ENCODE data around the gene CAB39.

DNA sequence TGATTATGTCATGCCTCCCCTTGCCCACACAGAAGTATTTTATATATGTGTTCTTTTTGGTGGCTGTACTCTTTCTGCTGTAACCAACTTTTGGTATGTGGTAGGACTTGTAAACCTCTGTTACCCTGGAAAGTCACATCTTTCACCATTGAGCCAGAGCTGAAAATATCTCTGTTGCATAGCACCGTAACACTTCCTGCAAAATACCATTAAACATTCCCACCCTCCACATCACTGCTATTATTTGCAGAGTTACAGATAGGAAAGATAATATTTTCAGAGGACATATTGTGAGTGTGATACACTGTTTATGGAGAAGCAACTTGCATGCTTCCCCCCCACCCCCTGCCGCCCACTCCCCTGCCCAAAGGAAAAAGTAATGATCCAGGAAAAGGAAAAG lies 44.8 kb downstream of the CAB39 start:
- TF ChIP-seq, protein P1, sequence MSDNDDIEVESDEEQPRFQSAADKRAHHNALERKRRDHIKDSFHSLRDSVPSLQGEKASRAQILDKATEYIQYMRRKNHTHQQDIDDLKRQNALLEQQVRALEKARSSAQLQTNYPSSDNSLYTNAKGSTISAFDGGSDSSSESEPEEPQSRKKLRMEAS (IDR thresholded peaks at IDR 0.05): no peak
- TF ChIP-seq TBP (IDR thresholded peaks at IDR 0.05; ENCODE audit: low read depth, low read length): no peak
- no peak for TF ChIP-seq EZH2 (IDR thresholded peaks at IDR 0.05; ENCODE audit: low read depth, low read length, severe bottlenecking)
- TF ChIP-seq, protein P2, sequence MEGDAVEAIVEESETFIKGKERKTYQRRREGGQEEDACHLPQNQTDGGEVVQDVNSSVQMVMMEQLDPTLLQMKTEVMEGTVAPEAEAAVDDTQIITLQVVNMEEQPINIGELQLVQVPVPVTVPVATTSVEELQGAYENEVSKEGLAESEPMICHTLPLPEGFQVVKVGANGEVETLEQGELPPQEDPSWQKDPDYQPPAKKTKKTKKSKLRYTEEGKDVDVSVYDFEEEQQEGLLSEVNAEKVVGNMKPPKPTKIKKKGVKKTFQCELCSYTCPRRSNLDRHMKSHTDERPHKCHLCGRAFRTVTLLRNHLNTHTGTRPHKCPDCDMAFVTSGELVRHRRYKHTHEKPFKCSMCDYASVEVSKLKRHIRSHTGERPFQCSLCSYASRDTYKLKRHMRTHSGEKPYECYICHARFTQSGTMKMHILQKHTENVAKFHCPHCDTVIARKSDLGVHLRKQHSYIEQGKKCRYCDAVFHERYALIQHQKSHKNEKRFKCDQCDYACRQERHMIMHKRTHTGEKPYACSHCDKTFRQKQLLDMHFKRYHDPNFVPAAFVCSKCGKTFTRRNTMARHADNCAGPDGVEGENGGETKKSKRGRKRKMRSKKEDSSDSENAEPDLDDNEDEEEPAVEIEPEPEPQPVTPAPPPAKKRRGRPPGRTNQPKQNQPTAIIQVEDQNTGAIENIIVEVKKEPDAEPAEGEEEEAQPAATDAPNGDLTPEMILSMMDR (IDR thresholded peaks at IDR 0.05; ENCODE audit: control extremely low read depth in 1 of 3, insufficient read depth in 1 of 3, low read depth in 1 of 3, low read length in 3 of 3): no peak
- no peak for TF ChIP-seq TEAD4 (IDR thresholded peaks at IDR 0.05; ENCODE audit: low read depth, low read length)
- no peak for TF ChIP-seq POLR2AphosphoS5 (IDR thresholded peaks at IDR 0.05; ENCODE audit: low read depth, low read length)
- TF ChIP-seq EP300 (IDR thresholded peaks at IDR 0.05; ENCODE audit: borderline replicate concordance in 1 of 2, low read depth in 2 of 2, low read length in 2 of 2): no peak
- no peak for TF ChIP-seq POLR2A (IDR thresholded peaks at IDR 0.05; ENCODE audit: control extremely low read depth in 1 of 2, low read depth in 2 of 2, low read length in 2 of 2)
- TF ChIP-seq SRF (IDR thresholded peaks at IDR 0.05; ENCODE audit: low read depth, low read length): no peak
- no peak for TF ChIP-seq SP2 (IDR thresholded peaks at IDR 0.05; ENCODE audit: low read length)
- no peak for TF ChIP-seq BACH1 (IDR thresholded peaks at IDR 0.05; ENCODE audit: low read length)

Data from H1 (cell line).